ENCODE data around the gene B3GNT9. TPM values are rescaled to one million over a fixed set of nuclear protein-coding genes. Genes with fewer than 3 reads are reported as not detected.

B3GNT9 gene
- total RNA-seq, 4 donors from 2014 or later, result 4.1 to 13.1 (median 8.4) TPM

- Histone ChIP-seq H3K27me3 (peaks cover 0 to 22% (median 0%) of the 10 kb centered on the region in 4 donors), H3K36me3 (peaks cover 0 to 12% (median 0%) of the 10 kb centered on the region in 3 donors), H3K9me3 (no peaks in the 10 kb centered on the region), H3K4me3 (peak overlapping the region; percentile 31 to 68 (median 56)), H3K4me1 (peaks cover 39 to 78% (median 54%) of the 10 kb centered on the region in 3 donors), H3K27ac (peak overlapping the region; percentile 93 to 97 (median 97))
- WGBS, 2 donors, result 6 to 19% methylated on average over 7 to 18 of the region's 24 CpGs
- TF ChIP-seq POLR2A (IDR thresholded peaks at IDR 0.05) (no peak), CTCF (IDR thresholded peaks at IDR 0.05) (peak in 4 of 6 experiments; percentile 26 to 43 (median 32))
- DNase-seq, result no peak
- intact Hi-C loops (cut with DNase I), result no loop called here
Observed at GRCh38 chr16:67169642-67170167, 18.9 kb upstream of the B3GNT9 start.

GRCh38 chr16:67169011-67169451, 18.2 kb upstream of the B3GNT9 start:
- DNase-seq, result no peak
- Histone ChIP-seq H3K9me3 (no peaks in the 10 kb centered on the region), H3K27me3 (peaks cover 0 to 26% (median 0%) of the 10 kb centered on the region in 4 donors), H3K4me3 (no peak overlapping the region), H3K4me1 (peaks cover 38 to 78% (median 54%) of the 10 kb centered on the region in 3 donors), H3K27ac (peak overlapping the region; percentile 93 to 97 (median 97)), H3K36me3 (peaks cover 0 to 12% (median 0%) of the 10 kb centered on the region in 3 donors)
- TF ChIP-seq CTCF (IDR thresholded peaks at IDR 0.05), result no peak
- TF ChIP-seq POLR2A (IDR thresholded peaks at IDR 0.05), result no peak
- 70 to 73% methylated on average over 3 to 4 of the region's 9 CpGs for WGBS, 2 donors
- intact Hi-C loops (cut with DNase I), result no loop called here

- DNase-seq, result no peak
- no peak for TF ChIP-seq CTCF (IDR thresholded peaks at IDR 0.05)
- TF ChIP-seq POLR2A (IDR thresholded peaks at IDR 0.05), result no peak
- Histone ChIP-seq H3K4me3 (no peak overlapping the region), H3K4me1 (peaks cover 42 to 78% (median 58%) of the 10 kb centered on the region in 3 donors), H3K9me3 (no peaks in the 10 kb centered on the region), H3K27me3 (peaks cover 0 to 39% (median 0%) of the 10 kb centered on the region in 4 donors), H3K36me3 (peaks cover 0 to 12% (median 0%) of the 10 kb centered on the region in 3 donors), H3K27ac (peak overlapping the region in 1 of 4 donors; percentile 9)
- intact Hi-C loops (cut with DNase I), result no loop called here
- 80% methylated on average over 6 of the region's 7 CpGs; no CpG with 5 or more reads in 1 of the 2 donors for WGBS, 2 donors
Observed at GRCh38 chr16:67167588-67167987, 16.8 kb upstream of the B3GNT9 start.

GRCh38 chr16:67166598-67167168, 15.9 kb upstream of the B3GNT9 start:
- no peaks in the 10 kb centered on the region for H3K9me3 ChIP-seq
- H3K4me1 ChIP-seq, result peaks cover 44 to 79% (median 62%) of the 10 kb centered on the region in 3 donors
- peak overlapping the region in 1 of 4 donors; percentile 9 for H3K27ac ChIP-seq
- peaks cover 0 to 12% (median 0%) of the 10 kb centered on the region in 3 donors for H3K36me3 ChIP-seq
- intact Hi-C loops (cut with DNase I), result no loop called here
- DNase-seq, result no peak
- WGBS, 2 donors, result 65 to 87% methylated on average over 4 to 5 of the region's 5 CpGs
- H3K27me3 ChIP-seq, result peaks cover 0 to 47% (median 0%) of the 10 kb centered on the region in 4 donors
- H3K4me3 ChIP-seq, result no peak overlapping the region
- no peak for TF ChIP-seq CTCF (IDR thresholded peaks at IDR 0.05)

- intact Hi-C loops (cut with DNase I), result no loop called here
- Histone ChIP-seq H3K4me3 (no peak overlapping the region), H3K9me3 (no peaks in the 10 kb centered on the region), H3K27ac (peak overlapping the region in 1 of 4 donors; percentile 82), H3K27me3 (peaks cover 0 to 53% (median 0%) of the 10 kb centered on the region in 4 donors), H3K36me3 (peaks cover 0 to 12% (median 0%) of the 10 kb centered on the region in 3 donors), H3K4me1 (peaks cover 45 to 79% (median 62%) of the 10 kb centered on the region in 3 donors)
- no peak for DNase-seq
- TF ChIP-seq POLR2A (IDR thresholded peaks at IDR 0.05), result no peak
- no peak for TF ChIP-seq CTCF (IDR thresholded peaks at IDR 0.05)
- 60 to 90% methylated on average over 2 to 8 of the region's 18 CpGs for WGBS, 2 donors
Observed at GRCh38 chr16:67166110-67166547, 15.3 kb upstream of the B3GNT9 start.
